Endothelial cell of umbilical vein (primary cell): ENCODE results near the gene ERP29.

Source experiments
- EZH2 ChIP-seq: IDR thresholded peaks from 2 replicates; pipeline ENCODE4 v1.6.1; 2012; ENCODE audit warnings: borderline replicate concordance, low read depth, mild to moderate bottlenecking, moderate library complexity, low read length, inconsistent platforms; ENCODE audit not compliant: severe bottlenecking
- FOS ChIP-seq: IDR thresholded peaks from 2 replicates; pipeline ENCODE4 v1.6.1; 2011; ENCODE audit warnings: mild to moderate bottlenecking, low read length, moderate library complexity, borderline replicate concordance; ENCODE audit not compliant: insufficient read depth
- GATA2 ChIP-seq: IDR thresholded peaks from 2 replicates; pipeline ENCODE4 v1.7.0; 2011; ENCODE audit warnings: low read depth, mild to moderate bottlenecking, moderate library complexity, mixed read lengths, low read length; ENCODE audit not compliant: insufficient read length, insufficient read depth
- JUN ChIP-seq: IDR thresholded peaks from 2 replicates; pipeline ENCODE4 v1.6.1; 2011; ENCODE audit warnings: borderline replicate concordance, low read depth; ENCODE audit not compliant: insufficient read length, insufficient read depth
- POLR2A ChIP-seq: IDR thresholded peaks from 2 replicates; pipeline ENCODE4 v1.6.1; 2012; ENCODE audit warnings: low read depth, mild to moderate bottlenecking, control low read depth, low read length
- POLR2AphosphoS5 ChIP-seq: IDR thresholded peaks from 2 replicates; pipeline ENCODE4 v1.6.1; 2012; ENCODE audit warnings: low read depth, mild to moderate bottlenecking, control low read depth, low read length, moderate library complexity; ENCODE audit not compliant: insufficient read depth
- TF ChIP-seq, protein P1 (sequence below), 2 donors: IDR thresholded peaks; 1 replicate in 1 of 2; 2 replicates in 1 of 2; pipeline ENCODE4 v1.5.1; 2011; ENCODE audit warnings: low read length in 2 of 2, mild to moderate bottlenecking in 2 of 2, moderate library complexity in 2 of 2, control low read depth in 1 of 2, inconsistent platforms in 1 of 2, low read depth in 1 of 2; ENCODE audit not compliant: insufficient read depth in 1 of 2; ENCODE audit errors: extremely low read depth in 1 of 2
- TF ChIP-seq, protein P2 (sequence below): IDR thresholded peaks from 2 replicates; pipeline ENCODE4 v1.6.1; 2011; ENCODE audit not compliant: insufficient read depth, insufficient read length

DNA sequence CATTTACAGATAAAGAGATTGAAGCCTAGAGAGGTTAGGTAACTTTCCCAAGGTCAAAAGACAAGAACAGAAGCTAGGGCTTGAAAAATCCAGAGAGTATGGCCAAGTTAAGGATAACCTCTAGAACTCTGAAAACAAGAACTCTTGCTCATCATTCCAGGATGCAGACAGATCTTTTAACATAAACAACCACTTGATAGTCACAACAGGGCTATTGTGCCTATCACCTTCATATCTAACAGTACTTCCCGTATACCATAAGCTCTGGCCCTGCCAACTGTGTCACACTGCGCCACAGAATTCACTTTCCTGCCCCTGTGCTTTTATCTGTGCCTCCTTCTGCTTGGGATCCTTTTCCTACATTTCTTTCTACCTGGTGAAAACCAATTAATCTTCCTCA lies 18.2 kb downstream of the ERP29 start:
- TF ChIP-seq POLR2A (no peak), EZH2 (no peak), FOS (no peak), POLR2AphosphoS5 (no peak), GATA2 (no peak), JUN (no peak)
- TF ChIP-seq, protein P1, sequence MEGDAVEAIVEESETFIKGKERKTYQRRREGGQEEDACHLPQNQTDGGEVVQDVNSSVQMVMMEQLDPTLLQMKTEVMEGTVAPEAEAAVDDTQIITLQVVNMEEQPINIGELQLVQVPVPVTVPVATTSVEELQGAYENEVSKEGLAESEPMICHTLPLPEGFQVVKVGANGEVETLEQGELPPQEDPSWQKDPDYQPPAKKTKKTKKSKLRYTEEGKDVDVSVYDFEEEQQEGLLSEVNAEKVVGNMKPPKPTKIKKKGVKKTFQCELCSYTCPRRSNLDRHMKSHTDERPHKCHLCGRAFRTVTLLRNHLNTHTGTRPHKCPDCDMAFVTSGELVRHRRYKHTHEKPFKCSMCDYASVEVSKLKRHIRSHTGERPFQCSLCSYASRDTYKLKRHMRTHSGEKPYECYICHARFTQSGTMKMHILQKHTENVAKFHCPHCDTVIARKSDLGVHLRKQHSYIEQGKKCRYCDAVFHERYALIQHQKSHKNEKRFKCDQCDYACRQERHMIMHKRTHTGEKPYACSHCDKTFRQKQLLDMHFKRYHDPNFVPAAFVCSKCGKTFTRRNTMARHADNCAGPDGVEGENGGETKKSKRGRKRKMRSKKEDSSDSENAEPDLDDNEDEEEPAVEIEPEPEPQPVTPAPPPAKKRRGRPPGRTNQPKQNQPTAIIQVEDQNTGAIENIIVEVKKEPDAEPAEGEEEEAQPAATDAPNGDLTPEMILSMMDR (IDR thresholded peaks at IDR 0.05; ENCODE audit: extremely low read depth in 1 of 2, insufficient read depth in 1 of 2, low read depth in 1 of 2, low read length in 2 of 2): no peak
- TF ChIP-seq, protein P2, sequence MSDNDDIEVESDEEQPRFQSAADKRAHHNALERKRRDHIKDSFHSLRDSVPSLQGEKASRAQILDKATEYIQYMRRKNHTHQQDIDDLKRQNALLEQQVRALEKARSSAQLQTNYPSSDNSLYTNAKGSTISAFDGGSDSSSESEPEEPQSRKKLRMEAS: no peak
